Measurements from ENCODE around the gene DIP2B. TPM values are rescaled to one million over a fixed set of nuclear protein-coding genes. Genes with fewer than 3 reads are reported as not detected.

The DIP2B gene
- total RNA-seq, 2 experiments from 2014 or later, result 17.0 to 24.1 TPM

GRCh38 chr12:50711121-50711520, 206.3 kb downstream of the DIP2B start:
- Histone ChIP-seq H3K36me3 (ENCODE audit: insufficient read depth, low read length) (peaks cover 52% of the 10 kb centered on the region), H3K27ac (ENCODE audit: low read depth, low read length, poor library complexity, severe bottlenecking) (no peak overlapping the region), H3K9me3 (ENCODE audit: low read length) (no peaks in the 10 kb centered on the region), H3K4me3 (ENCODE audit: low read depth, low read length, poor library complexity, severe bottlenecking) (no peak overlapping the region), H3K4me1 (ENCODE audit: insufficient read depth, low read length, poor library complexity, severe bottlenecking) (no peaks in the 10 kb centered on the region), H3K79me2 (ENCODE audit: insufficient read depth, low read depth, low read length) (no peaks in the 10 kb centered on the region), H4K20me1 (ENCODE audit: insufficient read depth, low read length) (no peaks in the 10 kb centered on the region), H3K4me2 (ENCODE audit: low read length) (no peak overlapping the region), H2AFZ (ENCODE audit: low read length) (no peak overlapping the region), H3K9me2 (ENCODE audit: insufficient read depth, low read length) (no peaks in the 10 kb centered on the region)
- BruUV-seq (replicated peaks), result no TSS peak
- CTCF ChIA-PET (ENCODE audit: unreplicated experiment), result no interaction called here
- intact Hi-C loops (cut with micrococcal nuclease; ENCODE audit: unreplicated experiment), result no loop called here
- POLR2A ChIA-PET, result no interaction called here
- TF ChIP-seq, protein P1, sequence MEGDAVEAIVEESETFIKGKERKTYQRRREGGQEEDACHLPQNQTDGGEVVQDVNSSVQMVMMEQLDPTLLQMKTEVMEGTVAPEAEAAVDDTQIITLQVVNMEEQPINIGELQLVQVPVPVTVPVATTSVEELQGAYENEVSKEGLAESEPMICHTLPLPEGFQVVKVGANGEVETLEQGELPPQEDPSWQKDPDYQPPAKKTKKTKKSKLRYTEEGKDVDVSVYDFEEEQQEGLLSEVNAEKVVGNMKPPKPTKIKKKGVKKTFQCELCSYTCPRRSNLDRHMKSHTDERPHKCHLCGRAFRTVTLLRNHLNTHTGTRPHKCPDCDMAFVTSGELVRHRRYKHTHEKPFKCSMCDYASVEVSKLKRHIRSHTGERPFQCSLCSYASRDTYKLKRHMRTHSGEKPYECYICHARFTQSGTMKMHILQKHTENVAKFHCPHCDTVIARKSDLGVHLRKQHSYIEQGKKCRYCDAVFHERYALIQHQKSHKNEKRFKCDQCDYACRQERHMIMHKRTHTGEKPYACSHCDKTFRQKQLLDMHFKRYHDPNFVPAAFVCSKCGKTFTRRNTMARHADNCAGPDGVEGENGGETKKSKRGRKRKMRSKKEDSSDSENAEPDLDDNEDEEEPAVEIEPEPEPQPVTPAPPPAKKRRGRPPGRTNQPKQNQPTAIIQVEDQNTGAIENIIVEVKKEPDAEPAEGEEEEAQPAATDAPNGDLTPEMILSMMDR (conservative IDR thresholded peaks at IDR 0.05; ENCODE audit: low read length), result no peak
- no peak for TF ChIP-seq EZH2phosphoT487 (IDR thresholded peaks at IDR 0.05; ENCODE audit: borderline replicate concordance, low read depth, low read length)
- no peak for DNase-seq (ENCODE audit: low spot score)

- Histone ChIP-seq H3K4me1 (ENCODE audit: insufficient read depth, low read length, poor library complexity, severe bottlenecking) (no peaks in the 10 kb centered on the region), H3K4me2 (ENCODE audit: low read length) (no peak overlapping the region), H3K4me3 (ENCODE audit: low read depth, low read length, poor library complexity, severe bottlenecking) (no peak overlapping the region), H3K79me2 (ENCODE audit: insufficient read depth, low read depth, low read length) (no peaks in the 10 kb centered on the region), H3K27ac (ENCODE audit: low read depth, low read length, poor library complexity, severe bottlenecking) (no peak overlapping the region), H2AFZ (ENCODE audit: low read length) (no peak overlapping the region), H4K20me1 (ENCODE audit: insufficient read depth, low read length) (no peaks in the 10 kb centered on the region), H3K9me2 (ENCODE audit: insufficient read depth, low read length) (no peaks in the 10 kb centered on the region), H3K9me3 (ENCODE audit: low read length) (no peaks in the 10 kb centered on the region), H3K36me3 (ENCODE audit: insufficient read depth, low read length) (peaks cover 47% of the 10 kb centered on the region)
- no peak for DNase-seq (ENCODE audit: low spot score)
- BruUV-seq (replicated peaks), result no TSS peak
- ChIA-PET POLR2A (interaction anchor here (0.6 to 0.7 kb wide), 2 partner anchors 81 to 212 kb away, joined by 3 read pairs; no protein-coding TSS in a partner anchor), CTCF (ENCODE audit: unreplicated experiment) (no interaction called here)
- intact Hi-C loops (cut with micrococcal nuclease; ENCODE audit: unreplicated experiment), result no loop called here
- TF ChIP-seq, protein P1 (conservative IDR thresholded peaks at IDR 0.05; ENCODE audit: low read length), result no peak
- TF ChIP-seq EZH2phosphoT487 (IDR thresholded peaks at IDR 0.05; ENCODE audit: borderline replicate concordance, low read depth, low read length), result no peak
Observed at GRCh38 chr12:50715174-50715573, 210.4 kb downstream of the DIP2B start.

DNA sequence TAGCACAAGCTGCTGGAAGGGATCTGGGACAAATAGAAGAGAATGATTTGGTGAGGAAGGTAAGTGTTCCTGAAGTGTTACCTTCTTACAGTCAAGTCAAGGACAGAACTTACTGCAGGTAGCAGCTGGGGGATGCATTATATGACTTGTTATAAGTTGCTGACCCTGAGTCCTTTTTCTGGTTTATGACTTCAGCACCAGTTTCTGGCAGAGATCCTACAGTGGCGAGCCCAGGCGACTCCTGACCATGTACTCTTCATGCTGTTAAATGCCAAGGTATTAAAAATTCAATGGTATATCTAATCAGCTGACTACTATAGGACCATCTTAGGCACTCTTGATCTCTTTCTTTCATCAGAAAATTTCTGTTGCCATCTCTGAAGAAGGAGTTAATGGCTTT, 214.0 kb downstream of the DIP2B start:
- Histone ChIP-seq H3K9me2 (ENCODE audit: insufficient read depth, low read length) (no peaks in the 10 kb centered on the region), H3K36me3 (ENCODE audit: insufficient read depth, low read length) (peaks cover 55% of the 10 kb centered on the region), H2AFZ (ENCODE audit: low read length) (no peak overlapping the region), H3K27ac (ENCODE audit: low read depth, low read length, poor library complexity, severe bottlenecking) (no peak overlapping the region), H3K4me3 (ENCODE audit: low read depth, low read length, poor library complexity, severe bottlenecking) (no peak overlapping the region), H3K79me2 (ENCODE audit: insufficient read depth, low read depth, low read length) (no peaks in the 10 kb centered on the region), H3K9me3 (ENCODE audit: low read length) (no peaks in the 10 kb centered on the region), H3K4me2 (ENCODE audit: low read length) (no peak overlapping the region), H4K20me1 (ENCODE audit: insufficient read depth, low read length) (no peaks in the 10 kb centered on the region), H3K4me1 (ENCODE audit: insufficient read depth, low read length, poor library complexity, severe bottlenecking) (peaks cover 6% of the 10 kb centered on the region)
- ChIA-PET CTCF (ENCODE audit: unreplicated experiment) (no interaction called here), POLR2A (no interaction called here)
- DNase-seq (ENCODE audit: low spot score), result no peak
- no TSS peak for BruUV-seq (replicated peaks)
- TF ChIP-seq, protein P1 (conservative IDR thresholded peaks at IDR 0.05; ENCODE audit: low read length), result no peak
- TF ChIP-seq EZH2phosphoT487 (IDR thresholded peaks at IDR 0.05; ENCODE audit: borderline replicate concordance, low read depth, low read length), result no peak
- intact Hi-C loops (cut with micrococcal nuclease; ENCODE audit: unreplicated experiment), result no loop called here
